Loucy (cell line): Measurements from ENCODE around the gene DNASE2B.

ENCODE experiments used
- CTCF ChIP-seq: fragments of 200-600 bp; sonication (generic); conservative IDR thresholded peaks from 2 replicates; pipeline ENCODE4 v1.5.1; 2014; ENCODE audit warnings: mild to moderate bottlenecking, antibody characterized with exemption, low read length
- EZH2phosphoT487 ChIP-seq: fragments of 200-600 bp; IDR thresholded peaks from 2 replicates; pipeline ENCODE4 v1.6.1; 2018; ENCODE audit warnings: antibody characterized with exemption, mild to moderate bottlenecking, moderate library complexity, borderline replicate concordance

GRCh38 chr1:84377480-84378095 is 20.7 kb upstream of the DNASE2B start:
- TF ChIP-seq EZH2phosphoT487 = no peak
- TF ChIP-seq CTCF = no peak
